ENCODE results near the gene KRTAP9-7. TPM values are rescaled to one million over a fixed set of nuclear protein-coding genes. Genes with fewer than 3 reads are reported as not detected.

KRTAP9-7 gene
- total RNA-seq, 1 experiment from 2014 or later, result not detected

DNA sequence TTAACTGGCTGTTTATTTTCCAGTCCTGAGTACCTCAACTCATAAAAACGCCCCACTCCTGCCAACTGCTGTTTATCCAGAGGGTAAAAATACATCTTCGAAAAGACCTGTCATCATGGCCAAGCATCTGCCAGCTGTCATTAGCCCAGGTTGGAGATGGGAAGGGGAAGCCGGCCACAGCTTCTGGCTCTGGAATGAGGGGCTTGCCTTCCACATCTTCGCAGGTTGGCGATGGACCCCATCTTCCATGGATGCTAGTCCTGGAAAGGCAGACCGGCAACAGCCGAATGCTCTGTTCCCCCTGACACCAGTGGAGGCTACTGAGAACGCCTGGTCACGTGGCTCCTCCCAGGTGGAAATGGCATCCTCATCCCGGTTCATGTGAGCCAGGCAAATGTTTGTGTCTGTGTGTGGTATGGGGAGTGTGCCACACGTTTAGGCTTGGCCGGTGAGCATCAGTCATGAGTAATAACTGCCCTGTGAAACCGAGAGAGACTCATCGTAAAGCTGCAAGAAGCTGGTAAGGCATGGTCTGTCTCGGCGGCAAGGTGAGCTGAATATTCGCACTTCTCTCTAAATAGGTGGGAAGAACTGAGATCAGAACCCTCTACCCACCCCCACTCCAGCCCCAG lies 40.4 kb downstream of the KRTAP9-7 start:
- in situ Hi-C loops (cut with HindIII; ENCODE audit: low pct_unique_long_range_greater_than_20kb, low sequenced_read_pairs), result no loop called here
- H3K27me3 ChIP-seq (ENCODE audit: control insufficient read depth, insufficient read depth, low read length), result 0 out of 2 replicates have a peak, but pooled peaks cover 3% of the 10 kb centered on the region
- intact Hi-C loops (cut with micrococcal nuclease; ENCODE audit: unreplicated experiment), result no loop called here
- TF ChIP-seq POLR2AphosphoS5 (IDR thresholded peaks at IDR 0.05; ENCODE audit: low read depth, low read length) (no peak), SIN3A (IDR thresholded peaks at IDR 0.05; ENCODE audit: borderline replicate concordance, insufficient read depth, low read depth, low read length) (no peak), TCF7L2 (IDR thresholded peaks at IDR 0.05; ENCODE audit: low read depth, low read length) (no peak)
- TF ChIP-seq, protein P1, sequence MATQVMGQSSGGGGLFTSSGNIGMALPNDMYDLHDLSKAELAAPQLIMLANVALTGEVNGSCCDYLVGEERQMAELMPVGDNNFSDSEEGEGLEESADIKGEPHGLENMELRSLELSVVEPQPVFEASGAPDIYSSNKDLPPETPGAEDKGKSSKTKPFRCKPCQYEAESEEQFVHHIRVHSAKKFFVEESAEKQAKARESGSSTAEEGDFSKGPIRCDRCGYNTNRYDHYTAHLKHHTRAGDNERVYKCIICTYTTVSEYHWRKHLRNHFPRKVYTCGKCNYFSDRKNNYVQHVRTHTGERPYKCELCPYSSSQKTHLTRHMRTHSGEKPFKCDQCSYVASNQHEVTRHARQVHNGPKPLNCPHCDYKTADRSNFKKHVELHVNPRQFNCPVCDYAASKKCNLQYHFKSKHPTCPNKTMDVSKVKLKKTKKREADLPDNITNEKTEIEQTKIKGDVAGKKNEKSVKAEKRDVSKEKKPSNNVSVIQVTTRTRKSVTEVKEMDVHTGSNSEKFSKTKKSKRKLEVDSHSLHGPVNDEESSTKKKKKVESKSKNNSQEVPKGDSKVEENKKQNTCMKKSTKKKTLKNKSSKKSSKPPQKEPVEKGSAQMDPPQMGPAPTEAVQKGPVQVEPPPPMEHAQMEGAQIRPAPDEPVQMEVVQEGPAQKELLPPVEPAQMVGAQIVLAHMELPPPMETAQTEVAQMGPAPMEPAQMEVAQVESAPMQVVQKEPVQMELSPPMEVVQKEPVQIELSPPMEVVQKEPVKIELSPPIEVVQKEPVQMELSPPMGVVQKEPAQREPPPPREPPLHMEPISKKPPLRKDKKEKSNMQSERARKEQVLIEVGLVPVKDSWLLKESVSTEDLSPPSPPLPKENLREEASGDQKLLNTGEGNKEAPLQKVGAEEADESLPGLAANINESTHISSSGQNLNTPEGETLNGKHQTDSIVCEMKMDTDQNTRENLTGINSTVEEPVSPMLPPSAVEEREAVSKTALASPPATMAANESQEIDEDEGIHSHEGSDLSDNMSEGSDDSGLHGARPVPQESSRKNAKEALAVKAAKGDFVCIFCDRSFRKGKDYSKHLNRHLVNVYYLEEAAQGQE (IDR thresholded peaks at IDR 0.05; ENCODE audit: insufficient read depth in 1 of 2, low read depth in 2 of 2, low read length in 1 of 2), result no peak
- TF ChIP-seq, protein P2, sequence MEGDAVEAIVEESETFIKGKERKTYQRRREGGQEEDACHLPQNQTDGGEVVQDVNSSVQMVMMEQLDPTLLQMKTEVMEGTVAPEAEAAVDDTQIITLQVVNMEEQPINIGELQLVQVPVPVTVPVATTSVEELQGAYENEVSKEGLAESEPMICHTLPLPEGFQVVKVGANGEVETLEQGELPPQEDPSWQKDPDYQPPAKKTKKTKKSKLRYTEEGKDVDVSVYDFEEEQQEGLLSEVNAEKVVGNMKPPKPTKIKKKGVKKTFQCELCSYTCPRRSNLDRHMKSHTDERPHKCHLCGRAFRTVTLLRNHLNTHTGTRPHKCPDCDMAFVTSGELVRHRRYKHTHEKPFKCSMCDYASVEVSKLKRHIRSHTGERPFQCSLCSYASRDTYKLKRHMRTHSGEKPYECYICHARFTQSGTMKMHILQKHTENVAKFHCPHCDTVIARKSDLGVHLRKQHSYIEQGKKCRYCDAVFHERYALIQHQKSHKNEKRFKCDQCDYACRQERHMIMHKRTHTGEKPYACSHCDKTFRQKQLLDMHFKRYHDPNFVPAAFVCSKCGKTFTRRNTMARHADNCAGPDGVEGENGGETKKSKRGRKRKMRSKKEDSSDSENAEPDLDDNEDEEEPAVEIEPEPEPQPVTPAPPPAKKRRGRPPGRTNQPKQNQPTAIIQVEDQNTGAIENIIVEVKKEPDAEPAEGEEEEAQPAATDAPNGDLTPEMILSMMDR (IDR thresholded peaks at IDR 0.05), result no peak
- POLR2A ChIA-PET, result no interaction called here
- no peak overlapping the region for H3K4me3 ChIP-seq (ENCODE audit: low read depth in 2 of 2, low read length in 2 of 2)
- H3K9me3 ChIP-seq (ENCODE audit: control insufficient read depth, insufficient read depth, low read depth, low read length), result 0 out of 2 replicates have a peak, but pooled peaks cover 2% of the 10 kb centered on the region
- no peak overlapping the region for H3K27ac ChIP-seq (ENCODE audit: low read length)
- no peaks in the 10 kb centered on the region for H3K4me1 ChIP-seq (ENCODE audit: control insufficient read depth, insufficient read depth, low read length)
- BruUV-seq (replicated peaks), result no TSS peak
- DNase-seq (ENCODE audit: low read depth, low spot score) (no peak), ATAC-seq (no peak)
- no peaks in the 10 kb centered on the region for H3K36me3 ChIP-seq (ENCODE audit: control insufficient read depth, insufficient read depth, low read length)
- CTCF ChIA-PET, result no interaction called here

DNA sequence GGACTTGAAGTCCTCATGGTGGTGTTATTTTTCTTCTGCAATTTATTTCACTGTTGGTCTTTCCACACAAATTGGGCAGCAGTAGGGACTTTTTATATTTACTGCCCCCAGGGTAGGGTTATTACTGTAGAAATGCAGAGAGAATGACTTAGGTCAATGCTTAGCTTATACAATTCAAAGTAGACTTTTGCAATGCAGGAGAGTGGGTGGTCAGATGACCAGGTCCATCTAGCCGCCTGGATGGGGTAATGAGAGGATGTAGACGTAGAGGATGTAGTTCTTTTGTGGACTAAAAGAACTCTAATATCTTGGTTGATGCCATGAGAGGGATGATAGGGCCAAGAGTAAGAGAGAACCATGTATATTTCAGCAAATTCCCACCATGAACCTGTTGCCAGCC lies 42.7 kb downstream of the KRTAP9-7 start:
- no peak for TF ChIP-seq SIN3A (IDR thresholded peaks at IDR 0.05; ENCODE audit: borderline replicate concordance, insufficient read depth, low read depth, low read length)
- TF ChIP-seq, protein P2 (IDR thresholded peaks at IDR 0.05), result no peak
- TF ChIP-seq TCF7L2 (IDR thresholded peaks at IDR 0.05; ENCODE audit: low read depth, low read length), result no peak
- TF ChIP-seq, protein P1 (IDR thresholded peaks at IDR 0.05; ENCODE audit: insufficient read depth in 1 of 2, low read depth in 2 of 2, low read length in 1 of 2), result no peak
- no peak for TF ChIP-seq POLR2AphosphoS5 (IDR thresholded peaks at IDR 0.05; ENCODE audit: low read depth, low read length)
- 0 out of 2 replicates have a peak, but pooled peaks cover 2% of the 10 kb centered on the region for H3K9me3 ChIP-seq (ENCODE audit: control insufficient read depth, insufficient read depth, low read depth, low read length)
- no peak for DNase-seq (ENCODE audit: low read depth, low spot score)
- no peaks in the 10 kb centered on the region for H3K27me3 ChIP-seq (ENCODE audit: control insufficient read depth, insufficient read depth, low read length)
- ChIA-PET POLR2A (no interaction called here), CTCF (no interaction called here)
- H3K4me3 ChIP-seq (ENCODE audit: low read depth in 2 of 2, low read length in 2 of 2), result no peak overlapping the region
- no peaks in the 10 kb centered on the region for H3K36me3 ChIP-seq (ENCODE audit: control insufficient read depth, insufficient read depth, low read length)
- no peak overlapping the region for H3K27ac ChIP-seq (ENCODE audit: low read length)
- no peaks in the 10 kb centered on the region for H3K4me1 ChIP-seq (ENCODE audit: control insufficient read depth, insufficient read depth, low read length)
- no peak for ATAC-seq
- no TSS peak for BruUV-seq (replicated peaks)
- in situ Hi-C loops (cut with HindIII; ENCODE audit: low pct_unique_long_range_greater_than_20kb, low sequenced_read_pairs), result no loop called here
- intact Hi-C loops (cut with micrococcal nuclease; ENCODE audit: unreplicated experiment), result no loop called here
